Measurements from ENCODE around the gene ACER1.
"Not testable (repeated sequence)": the region's sequence is repeated elsewhere in the genome, so short reads cannot be mapped to it uniquely, and the experiment has no call there.

Gene ACER1

GRCh38 chr19:6287269-6287885 lies 46.0 kb downstream of the ACER1 start:
- no peak for DNase-seq (ENCODE audit: low spot score)

- DNase-seq (ENCODE audit: low spot score): no peak
These were observed 46.7 kb downstream of the ACER1 start for GRCh38 chr19:6286676-6287075.

GRCh38 chr19:6282393-6282792 lies 51.0 kb downstream of the ACER1 start:
- DNase-seq (ENCODE audit: low spot score): not testable (repeated sequence)

- peak; percentile 100 for DNase-seq (ENCODE audit: low spot score)
These were observed 53.4 kb downstream of the ACER1 start, which contains the start of gene MLLT1 for GRCh38 chr19:6279931-6280591. TSS of gene MLLT1 (minus strand) at chr19:6279975. CDS start at chr19:6279784, 191 bp downstream.

GRCh38 chr19:6279620-6279930 lies 53.8 kb downstream of the ACER1 start:
- no peak for DNase-seq (ENCODE audit: low spot score)

- no peak for DNase-seq (ENCODE audit: low spot score)
These were observed 54.4 kb downstream of the ACER1 start for GRCh38 chr19:6278740-6279619.

- DNase-seq (ENCODE audit: low spot score): no peak
These were observed 55.4 kb downstream of the ACER1 start for GRCh38 chr19:6278051-6278450.

- DNase-seq (ENCODE audit: low spot score): no peak
These were observed 57.0 kb downstream of the ACER1 start for GRCh38 chr19:6276447-6276846.

- no peak for DNase-seq (ENCODE audit: low spot score)
These were observed 58.2 kb downstream of the ACER1 start for GRCh38 chr19:6275170-6275744.

GRCh38 chr19:6274756-6275155 lies 58.7 kb downstream of the ACER1 start:
- no peak for DNase-seq (ENCODE audit: low spot score)

- peak; percentile 91 for DNase-seq (ENCODE audit: low spot score)
These were observed 59.5 kb downstream of the ACER1 start for GRCh38 chr19:6273701-6274601.

- no peak for DNase-seq (ENCODE audit: low spot score)
These were observed 60.4 kb downstream of the ACER1 start for GRCh38 chr19:6272913-6273600.

- DNase-seq (ENCODE audit: low spot score): no peak
These were observed 61.0 kb downstream of the ACER1 start for GRCh38 chr19:6272411-6272791.

- DNase-seq (ENCODE audit: low spot score): peak; percentile 84
These were observed 61.5 kb downstream of the ACER1 start for GRCh38 chr19:6271721-6272410.

- peak; percentile 54 for DNase-seq (ENCODE audit: low spot score)
These were observed 62.2 kb downstream of the ACER1 start for GRCh38 chr19:6271251-6271650.

- no peak for DNase-seq (ENCODE audit: low spot score)
These were observed 62.6 kb downstream of the ACER1 start for GRCh38 chr19:6270822-6271221.

GRCh38 chr19:6270076-6270745 lies 63.2 kb downstream of the ACER1 start:
- no peak for DNase-seq (ENCODE audit: low spot score)

GRCh38 chr19:6269101-6269886 lies 64.1 kb downstream of the ACER1 start:
- no peak for DNase-seq (ENCODE audit: low spot score)

GRCh38 chr19:6268382-6268771 lies 65.0 kb downstream of the ACER1 start:
- no peak for DNase-seq (ENCODE audit: low spot score)
